HG02642 (cell line): ENCODE results near the gene MINPP1.

ENCODE experiments used
- ATAC-seq: cut with Tn5 transposase; IDR thresholded peaks from one replicate; pipeline ENCODE4 v1.9.1; 2021; ENCODE audit warnings: mild to moderate bottlenecking; ENCODE audit not compliant: unreplicated experiment, poor library complexity

The MINPP1 gene

GRCh38 chr10:87518937-87519336 lies 14.2 kb downstream of the MINPP1 start:
- ATAC-seq = no peak

GRCh38 chr10:87519582-87519981 lies 14.9 kb downstream of the MINPP1 start:
- no peak for ATAC-seq

- no peak for ATAC-seq
These were observed 19.0 kb downstream of the MINPP1 start for GRCh38 chr10:87523731-87524130.

- ATAC-seq = no peak
These were observed 19.6 kb downstream of the MINPP1 start for GRCh38 chr10:87524296-87524695.

- ATAC-seq = no peak
These were observed 27.4 kb downstream of the MINPP1 start for GRCh38 chr10:87531908-87532622.

GRCh38 chr10:87532696-87533095 lies 28.0 kb downstream of the MINPP1 start:
- no peak for ATAC-seq

GRCh38 chr10:87534173-87534858 lies 29.6 kb downstream of the MINPP1 start:
- ATAC-seq = no peak

GRCh38 chr10:87538092-87539015 lies 33.7 kb downstream of the MINPP1 start:
- no peak for ATAC-seq

GRCh38 chr10:87541114-87541513 lies 36.4 kb downstream of the MINPP1 start:
- no peak for ATAC-seq

- ATAC-seq = no peak
These were observed 40.0 kb downstream of the MINPP1 start for GRCh38 chr10:87544721-87545120.

- ATAC-seq = no peak
These were observed 41.1 kb downstream of the MINPP1 start for GRCh38 chr10:87545783-87546182.

GRCh38 chr10:87546210-87546609 lies 41.5 kb downstream of the MINPP1 start:
- no peak for ATAC-seq

- no peak for ATAC-seq
These were observed 42.3 kb downstream of the MINPP1 start for GRCh38 chr10:87546971-87547413.

- ATAC-seq = no peak
These were observed 43.1 kb downstream of the MINPP1 start for GRCh38 chr10:87547734-87548311.

GRCh38 chr10:87550741-87551140 lies 46.0 kb downstream of the MINPP1 start:
- ATAC-seq = no peak

GRCh38 chr10:87551326-87551725 lies 46.6 kb downstream of the MINPP1 start:
- no peak for ATAC-seq

GRCh38 chr10:87552248-87552929 lies 47.7 kb downstream of the MINPP1 start:
- ATAC-seq = no peak

- no peak for ATAC-seq
These were observed 52.7 kb downstream of the MINPP1 start for GRCh38 chr10:87557409-87557808.

GRCh38 chr10:87558333-87558732 lies 53.6 kb downstream of the MINPP1 start:
- ATAC-seq = no peak

- ATAC-seq = no peak
These were observed 54.7 kb downstream of the MINPP1 start for GRCh38 chr10:87559392-87559791.
